Activated naive CD4-positive, alpha-beta T cell treated with anti-CD3 and anti-CD28 coated beads for 36 hours (primary cell): ENCODE measurements around the gene MRPL45. TPM values are rescaled to one million over a fixed set of nuclear protein-coding genes. Genes with fewer than 3 reads are reported as not detected.

Source experiments
- CTCF ChIA-PET: fragments of 350-600 bp; sonication (Branson Sonifier 250); formaldehyde crosslinking; loops from one replicate; lab custom pipeline; 2021; ENCODE audit warnings: antibody characterized with exemption; lab: Charles Lee
- DNase-seq: peaks from one replicate; pipeline ENCODE4 v3.0.0-alpha.2; 2020
- H3K27ac Mint-ChIP-seq: one replicate; pipeline ENCODE4 v1.8.0; 2021; ENCODE audit warnings: mild to moderate bottlenecking, mixed read lengths
- H3K27me3 Mint-ChIP-seq: one replicate; pipeline ENCODE4 v1.8.0; 2021; ENCODE audit warnings: low read depth, mixed read lengths
- H3K36me3 Mint-ChIP-seq: one replicate; pipeline ENCODE4 v1.8.0; 2021; ENCODE audit warnings: low read depth, mixed read lengths
- H3K4me1 Mint-ChIP-seq: one replicate; pipeline ENCODE4 v1.8.0; 2021; ENCODE audit warnings: low read depth, mixed read lengths
- H3K4me3 Mint-ChIP-seq: one replicate; pipeline ENCODE4 v1.8.0; 2021; ENCODE audit warnings: mild to moderate bottlenecking, moderate library complexity, mixed read lengths
- H3K9me3 Mint-ChIP-seq: one replicate; pipeline ENCODE4 v1.8.0; 2021; ENCODE audit warnings: mixed read lengths
- intact Hi-C: fragments of 100-400 bp; cut with micrococcal nuclease; formaldehyde crosslinking; loops from one replicate; pipeline ENCODE4 v1.15.1; 2023
- total RNA-seq, 2 experiments: library from RNA; stranded (reverse); gene quantifications; one replicate each; pipeline ENCODE4 v1.2.3, GENCODE V29; 2021

The MRPL45 gene
- total RNA-seq, 2 experiments from 2014 or later: 55.5 to 60.8 TPM

- intact Hi-C loops: no loop called here
- H3K4me1 Mint-ChIP-seq: peaks cover 9% of the 10 kb centered on the region
Observed at GRCh38 chr17:38327936-38328335, 31.0 kb downstream of the MRPL45 start.

GRCh38 chr17:38328620-38329019 is 31.7 kb downstream of the MRPL45 start:
- intact Hi-C loops: no loop called here

More at GRCh38 chr17:38327936-38328335, 31.0 kb downstream of the MRPL45 start:
- Mint-ChIP-seq H3K27ac (no peak overlapping the region), H3K9me3 (no peaks in the 10 kb centered on the region), H3K36me3 (peaks cover 5% of the 10 kb centered on the region), H3K27me3 (no peaks in the 10 kb centered on the region), H3K4me3 (no peak overlapping the region)
- CTCF ChIA-PET: interaction anchor here (1.2 kb wide), 1 partner anchor 21 kb away, joined by 3 read pairs; no protein-coding TSS in a partner anchor
- DNase-seq: no peak

DNA sequence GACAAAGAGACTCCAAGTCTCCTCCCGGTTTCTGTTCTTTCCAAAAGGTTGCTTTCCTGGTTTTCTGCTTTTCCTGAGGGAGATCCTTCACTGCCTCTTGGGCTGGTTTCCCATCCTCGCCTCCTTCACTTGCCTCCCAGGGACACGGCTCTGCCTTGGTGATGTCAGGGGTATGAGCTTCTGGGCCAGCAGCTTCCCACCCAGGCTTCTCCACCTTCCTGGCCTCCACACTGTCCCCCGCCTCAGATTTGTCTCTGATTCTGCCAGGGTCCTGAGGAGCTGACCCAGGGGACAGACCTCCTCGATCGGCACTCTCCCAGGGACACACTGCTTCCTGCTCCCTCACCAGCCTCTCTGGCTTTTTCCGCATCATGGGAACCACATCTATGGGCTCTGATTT is 32.3 kb downstream of the MRPL45 start:
- intact Hi-C loops: no loop called here

More at GRCh38 chr17:38328620-38329019, 31.7 kb downstream of the MRPL45 start:
- Mint-ChIP-seq H3K4me3 (no peak overlapping the region), H3K9me3 (no peaks in the 10 kb centered on the region), H3K27ac (no peak overlapping the region), H3K4me1 (peaks cover 9% of the 10 kb centered on the region), H3K27me3 (no peaks in the 10 kb centered on the region), H3K36me3 (peaks cover 3% of the 10 kb centered on the region)
- CTCF ChIA-PET: interaction anchor here (0.5 to 1.2 kb wide), 2 partner anchors 21 to 31 kb away, joined by 3 to 5 read pairs; no protein-coding TSS in a partner anchor
- DNase-seq: no peak

DNA sequence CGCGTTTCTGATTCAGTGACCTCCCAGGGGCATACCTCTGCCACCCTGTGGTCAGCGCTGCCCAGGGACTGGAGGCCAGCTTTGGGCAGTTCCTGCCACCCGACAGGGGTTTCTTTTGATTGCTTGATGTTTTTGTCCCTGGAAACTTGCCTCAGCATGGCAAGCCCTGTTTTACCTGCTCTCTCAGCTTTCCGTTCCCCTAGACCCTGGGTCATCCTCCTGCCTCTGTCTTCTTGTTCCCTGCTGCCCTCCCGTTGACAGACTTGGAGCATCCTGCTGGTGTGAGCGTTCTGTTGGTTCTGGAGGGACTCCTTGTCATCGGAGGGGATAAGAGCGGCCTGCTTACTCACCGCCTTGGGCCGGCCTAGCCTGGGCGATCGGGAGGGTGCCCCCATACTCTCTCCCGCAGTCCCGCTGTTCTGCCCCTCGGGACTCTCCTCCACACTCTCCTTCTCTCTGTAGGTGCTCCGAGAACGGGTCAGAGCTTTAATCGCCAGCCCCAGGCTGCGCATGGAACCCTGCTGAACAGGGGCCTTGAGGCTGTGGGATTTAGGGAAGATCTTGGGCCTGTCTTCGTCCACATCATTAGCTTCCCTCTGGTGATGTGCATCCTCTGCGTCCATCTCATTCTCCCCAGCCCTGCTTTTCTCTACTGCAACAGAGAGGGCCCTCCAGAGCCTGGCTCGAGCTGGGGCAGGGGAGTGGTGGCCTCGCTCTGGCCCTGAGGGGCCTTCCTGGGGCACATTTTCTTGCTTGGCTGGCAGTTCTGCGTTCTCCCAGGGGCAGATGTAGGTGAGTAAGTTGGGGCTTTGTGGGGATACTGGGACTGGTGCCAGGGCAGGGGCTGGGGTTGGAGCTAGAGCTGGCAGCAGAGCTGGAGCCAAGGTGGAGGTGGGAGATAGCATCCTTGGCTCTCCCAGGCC is 33.1 kb downstream of the MRPL45 start:
- Mint-ChIP-seq H3K36me3 (no peaks in the 10 kb centered on the region), H3K9me3 (no peaks in the 10 kb centered on the region), H3K27ac (no peak overlapping the region), H3K4me1 (peaks cover 9% of the 10 kb centered on the region), H3K27me3 (peaks cover 3% of the 10 kb centered on the region), H3K4me3 (no peak overlapping the region)
- intact Hi-C loops: no loop called here
- CTCF ChIA-PET: interaction anchor here (3.4 kb wide), 1 partner anchor 19 kb away, joined by 14 read pairs; no protein-coding TSS in a partner anchor
- DNase-seq: no peak

More for the DNA sequence above, 32.3 kb downstream of the MRPL45 start:
- no peak for DNase-seq
- H3K4me3 Mint-ChIP-seq: no peak overlapping the region
- no peaks in the 10 kb centered on the region for H3K9me3 Mint-ChIP-seq
- H3K36me3 Mint-ChIP-seq: no peaks in the 10 kb centered on the region
- no peak overlapping the region for H3K27ac Mint-ChIP-seq
- CTCF ChIA-PET: interaction anchor here (3.4 kb wide), 1 partner anchor 20 kb away, joined by 14 read pairs; no protein-coding TSS in a partner anchor
- H3K27me3 Mint-ChIP-seq: peaks cover under 1% of the 10 kb centered on the region
- peaks cover 9% of the 10 kb centered on the region for H3K4me1 Mint-ChIP-seq

- Mint-ChIP-seq H3K36me3 (no peaks in the 10 kb centered on the region), H3K4me3 (no peak overlapping the region)
Observed at GRCh38 chr17:38330941-38331411, 34.0 kb downstream of the MRPL45 start.

GRCh38 chr17:38332735-38333134 is 35.8 kb downstream of the MRPL45 start:
- intact Hi-C loops: no loop called here
- CTCF ChIA-PET: interaction anchor here (0.8 to 3.0 kb wide), 10 partner anchors 9 to 204 kb away, joined by 3 to 19 read pairs (median 5); partner anchors contain the start of gene SOCS7
- Mint-ChIP-seq H3K9me3 (no peaks in the 10 kb centered on the region), H3K36me3 (no peaks in the 10 kb centered on the region), H3K4me1 (no peaks in the 10 kb centered on the region), H3K4me3 (no peak overlapping the region), H3K27ac (no peak overlapping the region), H3K27me3 (peaks cover 3% of the 10 kb centered on the region)
- no peak for DNase-seq

More at GRCh38 chr17:38330941-38331411, 34.0 kb downstream of the MRPL45 start:
- no peak for DNase-seq
- no peaks in the 10 kb centered on the region for H3K9me3 Mint-ChIP-seq
- CTCF ChIA-PET: interaction anchor here (3.0 to 3.4 kb wide), 2 partner anchors 8 to 18 kb away, joined by 14 to 19 read pairs; no protein-coding TSS in a partner anchor
- intact Hi-C loops: no loop called here
- H3K4me1 Mint-ChIP-seq: peaks cover 6% of the 10 kb centered on the region
- H3K27me3 Mint-ChIP-seq: peaks cover 3% of the 10 kb centered on the region
- H3K27ac Mint-ChIP-seq: no peak overlapping the region

DNA sequence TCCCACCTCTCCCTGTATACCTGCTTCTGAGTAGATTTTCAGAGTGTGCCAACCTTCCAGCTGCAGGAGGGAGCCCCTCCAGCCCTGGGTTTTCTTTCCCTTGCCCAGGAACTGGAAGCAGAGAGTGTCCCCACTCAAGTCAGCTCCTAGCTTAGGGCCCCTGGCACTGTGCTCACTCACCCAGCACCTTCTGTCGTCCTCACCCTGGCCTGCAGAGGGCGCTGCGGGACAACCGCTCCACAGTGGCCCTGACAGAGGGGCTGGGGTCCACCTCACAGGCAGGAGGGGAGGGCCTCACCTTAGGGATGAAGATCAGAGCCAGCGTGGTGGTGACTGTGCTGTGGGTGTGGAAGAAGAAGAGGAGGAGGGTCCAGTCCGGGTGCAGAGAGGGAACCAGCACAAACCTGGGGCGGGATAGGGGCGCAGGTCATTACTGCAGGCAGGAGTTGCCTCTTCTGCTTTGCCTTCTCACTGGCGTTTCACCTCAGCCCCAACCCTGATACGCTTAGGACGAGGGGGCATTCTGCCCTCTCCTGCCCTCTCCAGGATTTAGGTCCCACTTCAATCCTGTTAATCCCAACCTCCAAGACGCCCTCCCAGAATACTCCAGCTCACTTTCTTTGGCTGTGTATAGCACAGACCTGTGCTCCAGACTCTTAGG is 36.8 kb downstream of the MRPL45 start:
- no peak overlapping the region for H3K4me3 Mint-ChIP-seq
- H3K4me1 Mint-ChIP-seq: no peaks in the 10 kb centered on the region
- no peaks in the 10 kb centered on the region for H3K36me3 Mint-ChIP-seq
- CTCF ChIA-PET: interaction anchor here (0.7 to 3.2 kb wide), 12 partner anchors 8 to 137 kb away, joined by 3 to 19 read pairs (median 5); partner anchors contain the start of gene SOCS7
- intact Hi-C loops: no loop called here
- peak; percentile 73 for DNase-seq
- H3K27me3 Mint-ChIP-seq: peaks cover 3% of the 10 kb centered on the region
- H3K27ac Mint-ChIP-seq: no peak overlapping the region
- no peaks in the 10 kb centered on the region for H3K9me3 Mint-ChIP-seq

GRCh38 chr17:38334480-38335364 is 37.8 kb downstream of the MRPL45 start:
- Mint-ChIP-seq H3K27ac (no peak overlapping the region), H3K36me3 (no peaks in the 10 kb centered on the region), H3K4me1 (no peaks in the 10 kb centered on the region), H3K27me3 (peaks cover 3% of the 10 kb centered on the region), H3K4me3 (no peak overlapping the region), H3K9me3 (no peaks in the 10 kb centered on the region)
- intact Hi-C loops: no loop called here
- no peak for DNase-seq
- CTCF ChIA-PET: interaction anchor here (2.3 to 3.2 kb wide), 2 partner anchors 10 to 87 kb away, joined by 6 to 12 read pairs; no protein-coding TSS in a partner anchor

DNA sequence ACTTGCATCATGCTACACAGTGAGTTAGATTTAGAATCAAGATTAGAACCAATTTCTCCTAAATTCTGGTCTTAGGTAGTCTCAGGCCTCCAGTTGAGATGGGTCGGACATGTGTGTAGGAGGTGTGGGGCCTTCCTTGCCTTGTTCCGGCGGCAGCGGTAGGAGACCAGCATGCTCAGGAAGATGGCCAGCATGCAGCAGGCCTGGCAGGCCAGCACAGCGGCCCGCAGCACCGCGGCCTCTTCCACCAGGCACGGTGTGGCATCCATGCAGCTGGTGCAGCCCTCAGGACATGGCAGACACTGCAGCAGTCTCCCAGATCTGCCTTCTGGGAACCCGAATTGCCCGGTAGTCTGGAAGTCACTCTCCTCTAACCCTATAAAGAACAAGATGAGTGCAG is 39.9 kb downstream of the MRPL45 start:
- H3K27me3 Mint-ChIP-seq: peaks cover 3% of the 10 kb centered on the region
- H3K4me1 Mint-ChIP-seq: no peaks in the 10 kb centered on the region
- no peak overlapping the region for H3K4me3 Mint-ChIP-seq
- no peaks in the 10 kb centered on the region for H3K9me3 Mint-ChIP-seq
- CTCF ChIA-PET: no interaction called here
- no peaks in the 10 kb centered on the region for H3K36me3 Mint-ChIP-seq
- intact Hi-C loops: no loop called here
- no peak for DNase-seq
- no peak overlapping the region for H3K27ac Mint-ChIP-seq

DNA sequence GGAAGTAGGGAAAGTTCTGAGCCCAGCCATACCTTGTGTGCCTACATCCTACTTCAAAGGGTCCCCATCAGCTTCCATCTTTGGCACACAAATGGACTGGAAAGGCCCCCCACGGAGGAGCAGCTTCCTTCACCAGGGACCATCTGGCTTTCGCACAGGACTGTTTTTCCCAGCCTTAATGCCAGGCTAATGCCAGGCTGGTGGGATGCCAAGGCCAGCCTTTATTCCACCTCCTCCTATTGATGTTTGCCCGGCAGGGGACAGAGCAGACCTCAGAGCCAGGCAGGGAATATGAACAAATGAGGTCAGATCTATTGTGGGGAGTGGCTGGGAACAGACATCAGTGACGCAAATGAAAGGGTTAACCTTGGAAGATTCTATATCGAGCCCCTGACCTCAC is 41.1 kb downstream of the MRPL45 start:
- H3K9me3 Mint-ChIP-seq: no peaks in the 10 kb centered on the region
- H3K4me1 Mint-ChIP-seq: no peaks in the 10 kb centered on the region
- H3K4me3 Mint-ChIP-seq: no peak overlapping the region
- CTCF ChIA-PET: interaction anchor here (0.7 to 1.7 kb wide), 2 partner anchors 11 to 16 kb away, joined by 3 to 4 read pairs; no protein-coding TSS in a partner anchor
- H3K27me3 Mint-ChIP-seq: peaks cover 3% of the 10 kb centered on the region
- H3K27ac Mint-ChIP-seq: no peak overlapping the region
- intact Hi-C loops: no loop called here
- no peaks in the 10 kb centered on the region for H3K36me3 Mint-ChIP-seq
- no peak for DNase-seq

GRCh38 chr17:38338535-38338934 is 41.6 kb downstream of the MRPL45 start:
- DNase-seq: no peak
- H3K27ac Mint-ChIP-seq: no peak overlapping the region
- no peaks in the 10 kb centered on the region for H3K36me3 Mint-ChIP-seq
- no peaks in the 10 kb centered on the region for H3K9me3 Mint-ChIP-seq
- no peaks in the 10 kb centered on the region for H3K4me1 Mint-ChIP-seq
- intact Hi-C loops: no loop called here
- H3K27me3 Mint-ChIP-seq: peaks cover 3% of the 10 kb centered on the region
- CTCF ChIA-PET: interaction anchor here (0.7 to 1.7 kb wide), 2 partner anchors 10 to 16 kb away, joined by 3 to 4 read pairs; no protein-coding TSS in a partner anchor
- H3K4me3 Mint-ChIP-seq: no peak overlapping the region
